ENCODE data around the gene NIPBL. TPM values are rescaled to one million over a fixed set of nuclear protein-coding genes. Genes with fewer than 3 reads are reported as not detected.
A peak's percentile ranks its signal among the peaks of the same experiment; 100 is the strongest.
"Not testable (repeated sequence)": the region's sequence is repeated elsewhere in the genome, so short reads cannot be mapped to it uniquely, and the experiment has no call there.

NIPBL gene
- total RNA-seq, 1 experiment from 2014 or later = 45.1 TPM

DNA sequence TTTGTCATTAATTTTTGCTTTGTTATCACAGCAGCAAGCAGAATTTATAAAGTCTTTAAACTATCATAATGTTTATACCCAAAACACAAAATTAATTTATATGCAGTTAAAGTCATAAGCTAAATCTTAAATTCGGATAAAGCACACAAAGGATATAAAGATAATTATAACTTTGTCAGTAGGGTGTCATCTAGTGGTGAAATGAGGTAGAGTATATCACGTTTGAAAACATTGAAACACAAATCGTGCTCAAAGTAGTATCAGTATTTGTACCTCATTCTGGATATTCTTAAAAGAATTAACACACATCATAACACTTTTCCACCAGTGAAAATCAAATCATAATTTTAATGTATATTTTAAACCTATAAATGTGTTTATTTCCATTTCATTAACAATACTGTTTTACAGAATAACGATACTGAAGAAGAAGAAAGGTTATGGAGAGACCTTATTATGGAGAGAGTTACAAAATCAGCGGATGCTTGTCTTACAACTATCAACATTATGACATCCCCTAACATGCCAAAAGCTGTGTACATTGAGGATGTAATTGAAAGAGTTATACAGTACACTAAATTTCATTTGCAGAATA lies 129.5 kb downstream of the NIPBL start:
- ATAC-seq (peak; percentile 52; the same call in 1 of the 2 replicates), DNase-seq (ENCODE audit: low read depth, low spot score) (peak; percentile 7)
- no peaks in the 10 kb centered on the region for H3K9me3 ChIP-seq (ENCODE audit: control insufficient read depth in 1 of 2, insufficient read depth in 1 of 2, low read depth in 1 of 2, low read length in 2 of 2)
- H3K79me2 ChIP-seq (ENCODE audit: insufficient read depth, low read length) = no peaks in the 10 kb centered on the region
- intact Hi-C loops (cut with micrococcal nuclease) = loop anchor here (5.0 to 10.0 kb wide), 2 partner anchors 131 to 274 kb away; partner anchors contain the start of gene NIPBL
- peaks cover 11 to 33% of the 10 kb centered on the region in 2 experiments; a peak in 2 of 4 replicates for H3K36me3 ChIP-seq (ENCODE audit: control insufficient read depth in 1 of 2, insufficient read depth in 2 of 2, low read length in 2 of 2)
- no TSS peak for BruUV-seq (replicated peaks)
- H2AFZ ChIP-seq (ENCODE audit: low read depth, low read length, poor library complexity, severe bottlenecking) = no peak overlapping the region
- no peaks in the 10 kb centered on the region for H3K27me3 ChIP-seq (ENCODE audit: insufficient read depth, low read length)
- H3K4me3 ChIP-seq (replicated peaks in 1 of 2; ENCODE audit: low read depth in 1 of 2, low read length in 2 of 2) = no peak overlapping the region
- H3K4me2 ChIP-seq (ENCODE audit: low read length) = no peak overlapping the region
- 0 out of 2 replicates have a peak, but pooled peaks cover 5% of the 10 kb centered on the region for H4K20me1 ChIP-seq (ENCODE audit: insufficient read depth)
- CTCF ChIA-PET = interaction anchor here (0.6 to 2.1 kb wide), 15 partner anchors 8 to 316 kb away, joined by 3 to 9 read pairs (median 4); no protein-coding TSS in a partner anchor
- POLR2A ChIA-PET = no interaction called here
- no peaks in the 10 kb centered on the region for H3K9me2 ChIP-seq (ENCODE audit: insufficient read depth)
- RAD21 ChIA-PET (ENCODE audit: low non-redundant PET in 1 of 2, low total read pairs in 2 of 2, uncharacterized antibody in 2 of 2, unreplicated experiment in 2 of 2) = no interaction called here
- no peak overlapping the region for H3K9ac ChIP-seq (ENCODE audit: low read length)
- no peak overlapping the region for H3K27ac ChIP-seq (ENCODE audit: low read depth, low read length)
- no peaks in the 10 kb centered on the region for H3K4me1 ChIP-seq (ENCODE audit: control insufficient read depth in 1 of 2, insufficient read depth in 2 of 2, low read length in 2 of 2)
- TF ChIP-seq, protein P1, sequence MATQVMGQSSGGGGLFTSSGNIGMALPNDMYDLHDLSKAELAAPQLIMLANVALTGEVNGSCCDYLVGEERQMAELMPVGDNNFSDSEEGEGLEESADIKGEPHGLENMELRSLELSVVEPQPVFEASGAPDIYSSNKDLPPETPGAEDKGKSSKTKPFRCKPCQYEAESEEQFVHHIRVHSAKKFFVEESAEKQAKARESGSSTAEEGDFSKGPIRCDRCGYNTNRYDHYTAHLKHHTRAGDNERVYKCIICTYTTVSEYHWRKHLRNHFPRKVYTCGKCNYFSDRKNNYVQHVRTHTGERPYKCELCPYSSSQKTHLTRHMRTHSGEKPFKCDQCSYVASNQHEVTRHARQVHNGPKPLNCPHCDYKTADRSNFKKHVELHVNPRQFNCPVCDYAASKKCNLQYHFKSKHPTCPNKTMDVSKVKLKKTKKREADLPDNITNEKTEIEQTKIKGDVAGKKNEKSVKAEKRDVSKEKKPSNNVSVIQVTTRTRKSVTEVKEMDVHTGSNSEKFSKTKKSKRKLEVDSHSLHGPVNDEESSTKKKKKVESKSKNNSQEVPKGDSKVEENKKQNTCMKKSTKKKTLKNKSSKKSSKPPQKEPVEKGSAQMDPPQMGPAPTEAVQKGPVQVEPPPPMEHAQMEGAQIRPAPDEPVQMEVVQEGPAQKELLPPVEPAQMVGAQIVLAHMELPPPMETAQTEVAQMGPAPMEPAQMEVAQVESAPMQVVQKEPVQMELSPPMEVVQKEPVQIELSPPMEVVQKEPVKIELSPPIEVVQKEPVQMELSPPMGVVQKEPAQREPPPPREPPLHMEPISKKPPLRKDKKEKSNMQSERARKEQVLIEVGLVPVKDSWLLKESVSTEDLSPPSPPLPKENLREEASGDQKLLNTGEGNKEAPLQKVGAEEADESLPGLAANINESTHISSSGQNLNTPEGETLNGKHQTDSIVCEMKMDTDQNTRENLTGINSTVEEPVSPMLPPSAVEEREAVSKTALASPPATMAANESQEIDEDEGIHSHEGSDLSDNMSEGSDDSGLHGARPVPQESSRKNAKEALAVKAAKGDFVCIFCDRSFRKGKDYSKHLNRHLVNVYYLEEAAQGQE (IDR thresholded peaks at IDR 0.05; ENCODE audit: low read depth) = no peak
- TF ChIP-seq EZH2phosphoT487 (IDR thresholded peaks at IDR 0.05; ENCODE audit: borderline replicate concordance) = no peak
- TF ChIP-seq RAD21 (IDR thresholded peaks at IDR 0.05; ENCODE audit: low read depth) = peak; percentile 49
- TF ChIP-seq JUND (IDR thresholded peaks at IDR 0.05) = no peak
- TF ChIP-seq, protein P2, sequence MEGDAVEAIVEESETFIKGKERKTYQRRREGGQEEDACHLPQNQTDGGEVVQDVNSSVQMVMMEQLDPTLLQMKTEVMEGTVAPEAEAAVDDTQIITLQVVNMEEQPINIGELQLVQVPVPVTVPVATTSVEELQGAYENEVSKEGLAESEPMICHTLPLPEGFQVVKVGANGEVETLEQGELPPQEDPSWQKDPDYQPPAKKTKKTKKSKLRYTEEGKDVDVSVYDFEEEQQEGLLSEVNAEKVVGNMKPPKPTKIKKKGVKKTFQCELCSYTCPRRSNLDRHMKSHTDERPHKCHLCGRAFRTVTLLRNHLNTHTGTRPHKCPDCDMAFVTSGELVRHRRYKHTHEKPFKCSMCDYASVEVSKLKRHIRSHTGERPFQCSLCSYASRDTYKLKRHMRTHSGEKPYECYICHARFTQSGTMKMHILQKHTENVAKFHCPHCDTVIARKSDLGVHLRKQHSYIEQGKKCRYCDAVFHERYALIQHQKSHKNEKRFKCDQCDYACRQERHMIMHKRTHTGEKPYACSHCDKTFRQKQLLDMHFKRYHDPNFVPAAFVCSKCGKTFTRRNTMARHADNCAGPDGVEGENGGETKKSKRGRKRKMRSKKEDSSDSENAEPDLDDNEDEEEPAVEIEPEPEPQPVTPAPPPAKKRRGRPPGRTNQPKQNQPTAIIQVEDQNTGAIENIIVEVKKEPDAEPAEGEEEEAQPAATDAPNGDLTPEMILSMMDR (IDR thresholded peaks at IDR 0.05 in 2 of 3, conservative IDR thresholded peaks at IDR 0.05 in 1 of 3; ENCODE audit: borderline replicate concordance in 1 of 3, insufficient read depth in 1 of 3, low read depth in 2 of 3, low read length in 2 of 3) = peak; percentile 44 to 71 (median 49); a peak in 5 of 6 replicates
- TF ChIP-seq FOSL1 (IDR thresholded peaks at IDR 0.05; ENCODE audit: low read depth) = no peak
- TF ChIP-seq ELF1 (IDR thresholded peaks at IDR 0.05; ENCODE audit: borderline replicate concordance, low read depth) = no peak

DNA sequence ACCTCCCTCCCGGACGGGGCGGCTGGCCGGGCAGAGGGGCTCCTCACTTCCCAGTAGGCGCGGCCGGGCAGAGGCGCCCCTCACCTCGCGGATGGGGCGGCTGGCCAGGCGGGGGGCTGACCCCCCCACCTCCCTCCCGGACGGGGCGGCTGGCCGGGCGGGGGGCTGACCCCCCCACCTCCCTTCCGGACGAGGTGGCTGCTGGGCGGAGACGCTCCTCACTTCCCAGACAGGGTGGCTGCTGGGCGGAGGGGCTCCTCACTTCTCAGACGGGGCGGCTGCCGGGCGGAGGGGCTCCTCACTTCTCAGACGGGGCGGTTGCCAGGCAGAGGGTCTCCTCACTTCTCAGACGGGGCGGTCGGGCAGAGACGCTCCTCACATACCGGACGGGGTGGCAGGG lies 136.6 kb downstream of the NIPBL start:
- H3K9ac ChIP-seq (ENCODE audit: low read length); H3K9me3 ChIP-seq (ENCODE audit: control insufficient read depth in 1 of 2, insufficient read depth in 1 of 2, low read depth in 1 of 2, low read length in 2 of 2); H4K20me1 ChIP-seq (ENCODE audit: insufficient read depth); H3K27ac ChIP-seq (ENCODE audit: low read depth, low read length); ATAC-seq; H3K9me2 ChIP-seq (ENCODE audit: insufficient read depth); H3K27me3 ChIP-seq (ENCODE audit: insufficient read depth, low read length); H3K79me2 ChIP-seq (ENCODE audit: insufficient read depth, low read length); H3K4me1 ChIP-seq (ENCODE audit: control insufficient read depth in 1 of 2, insufficient read depth in 2 of 2, low read length in 2 of 2); intact Hi-C loops (cut with micrococcal nuclease); BruUV-seq (replicated peaks); DNase-seq (ENCODE audit: low read depth, low spot score); H3K4me3 ChIP-seq (replicated peaks in 1 of 2; ENCODE audit: low read depth in 1 of 2, low read length in 2 of 2); H3K4me2 ChIP-seq (ENCODE audit: low read length); POLR2A ChIA-PET; CTCF ChIA-PET; RAD21 ChIA-PET (ENCODE audit: low non-redundant PET in 1 of 2, low total read pairs in 2 of 2, uncharacterized antibody in 2 of 2, unreplicated experiment in 2 of 2); H2AFZ ChIP-seq (ENCODE audit: low read depth, low read length, poor library complexity, severe bottlenecking): not testable (repeated sequence)
- peaks cover 11 to 23% of the 10 kb centered on the region in 2 experiments; a peak in 2 of 4 replicates for H3K36me3 ChIP-seq (ENCODE audit: control insufficient read depth in 1 of 2, insufficient read depth in 2 of 2, low read length in 2 of 2)
